Fibroblast of peridontal ligament (primary cell): ENCODE data around the gene MTMR12.
"Not testable (repeated sequence)": the region's sequence is repeated elsewhere in the genome, so short reads cannot be mapped to it uniquely, and the experiment has no call there.

Source experiments
- DNase-seq: peaks from one replicate; pipeline ENCODE4 v3.0.0-alpha.2; 2010; ENCODE audit errors: extremely low read depth

MTMR12 gene

DNA sequence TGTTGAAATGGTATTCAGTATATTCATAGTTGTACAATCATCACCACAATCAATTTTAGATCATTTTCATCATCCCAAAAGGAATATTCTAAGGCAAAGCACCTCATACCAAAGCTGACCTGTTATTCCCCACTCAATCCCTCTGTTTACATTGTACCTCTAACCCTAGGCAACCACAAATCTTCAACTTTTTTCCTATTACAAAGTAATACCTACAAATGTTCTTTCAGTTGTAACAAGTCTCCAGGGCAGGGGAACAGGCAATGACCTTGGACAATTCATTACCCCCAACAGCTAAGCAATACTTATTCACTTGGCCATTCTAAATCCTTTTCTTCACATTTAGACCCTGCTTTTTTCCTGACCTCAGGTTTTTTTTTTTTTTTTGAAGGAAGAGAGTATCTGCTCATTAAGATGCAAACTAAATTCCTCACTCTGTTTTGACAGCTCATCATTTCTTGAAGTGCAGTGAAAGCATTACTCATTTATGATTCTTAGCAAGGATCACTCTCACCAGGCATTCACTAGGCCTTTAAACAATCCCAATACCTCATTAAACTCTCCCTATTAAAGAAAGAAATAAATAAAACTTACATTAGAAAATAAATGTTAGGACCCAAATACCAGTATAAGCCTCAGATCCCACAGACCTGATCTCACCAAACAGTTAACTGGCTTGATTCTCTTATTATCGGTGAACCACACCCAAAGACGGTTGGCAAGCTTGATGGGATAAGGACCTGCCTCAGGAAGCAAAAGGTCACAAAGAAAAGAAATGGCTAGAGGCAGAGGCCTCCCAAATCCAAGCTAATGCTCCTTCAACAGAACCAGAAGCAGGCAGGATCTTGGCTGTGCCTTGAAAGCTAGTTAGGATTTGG lies 15.3 kb downstream of the MTMR12 start:
- DNase-seq, result no peak

DNA sequence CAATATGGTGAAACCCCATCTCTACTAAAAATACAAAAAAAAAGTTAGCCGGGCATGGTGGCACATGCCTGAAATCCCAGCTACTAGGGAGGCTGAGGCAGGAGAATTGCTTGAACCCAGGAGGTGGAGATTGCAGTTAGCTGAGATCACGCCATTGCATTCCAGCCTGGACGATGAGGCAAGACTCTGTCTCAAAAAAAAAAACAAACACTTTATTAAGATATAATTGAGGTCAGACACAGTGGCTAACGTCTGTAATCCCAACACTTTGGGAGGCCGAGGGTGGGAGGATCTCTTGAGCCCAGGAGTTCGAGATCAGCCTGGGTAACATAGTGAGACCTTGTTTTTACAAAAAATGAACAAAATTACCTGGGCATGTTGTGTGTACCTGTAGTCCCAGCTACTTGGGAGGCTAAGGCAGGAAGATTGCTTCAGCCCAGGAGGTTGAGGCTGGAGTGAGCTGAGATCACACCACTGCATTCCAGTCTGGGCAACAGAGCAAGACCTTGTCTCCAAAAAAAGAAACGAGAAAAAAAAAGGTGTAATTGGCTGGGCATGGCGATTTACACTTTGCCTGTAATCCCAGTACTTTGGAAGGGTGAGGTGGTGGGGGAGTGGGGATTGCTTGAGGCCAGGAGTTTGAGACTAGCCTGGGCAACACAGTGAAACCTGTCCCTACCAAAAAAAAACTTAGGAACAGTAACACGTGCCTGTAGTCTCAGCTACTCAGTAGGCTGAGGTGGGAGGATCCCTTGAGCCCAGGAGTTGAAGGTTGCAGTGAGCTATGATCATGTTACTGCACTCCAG lies 16.6 kb downstream of the MTMR12 start:
- DNase-seq, result not testable (repeated sequence)

DNA sequence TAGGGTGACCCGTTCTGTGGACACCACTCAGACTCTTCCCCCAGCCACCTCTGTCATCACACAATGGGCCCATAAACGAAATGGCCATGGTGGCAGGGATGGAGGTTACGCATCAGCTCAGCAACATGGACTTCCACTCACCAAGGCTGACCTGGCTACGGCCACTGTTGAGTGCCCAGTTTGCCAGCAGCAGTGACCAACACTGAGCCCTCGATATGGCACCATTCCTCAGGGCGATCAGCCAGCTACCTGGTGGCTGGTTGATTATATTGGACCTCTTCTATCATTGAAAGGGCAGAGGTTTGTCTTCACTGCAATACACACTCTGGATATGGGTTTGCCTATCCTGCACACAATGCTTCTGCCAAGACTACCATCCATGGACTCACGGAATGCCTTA lies 21.1 kb downstream of the MTMR12 start:
- DNase-seq, result no peak

DNA sequence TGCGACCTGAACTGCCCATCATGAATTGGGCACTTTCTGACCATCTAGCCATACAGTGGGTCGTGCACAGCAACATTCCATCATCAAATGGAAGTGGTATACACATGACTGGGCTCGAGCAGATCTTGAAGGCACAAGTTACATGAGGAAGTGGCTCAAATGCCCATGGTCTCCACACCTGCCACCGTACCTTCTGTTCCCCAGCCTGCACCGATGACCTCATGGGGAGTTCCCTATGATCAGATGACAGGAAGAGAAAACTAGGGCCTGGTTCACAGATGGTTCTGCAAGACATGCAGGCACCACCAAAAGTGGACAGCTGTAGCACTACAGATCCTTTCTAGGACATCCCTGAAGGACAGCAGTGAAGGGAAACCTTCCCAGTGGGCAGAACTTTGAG lies 21.8 kb downstream of the MTMR12 start:
- DNase-seq, result no peak

DNA sequence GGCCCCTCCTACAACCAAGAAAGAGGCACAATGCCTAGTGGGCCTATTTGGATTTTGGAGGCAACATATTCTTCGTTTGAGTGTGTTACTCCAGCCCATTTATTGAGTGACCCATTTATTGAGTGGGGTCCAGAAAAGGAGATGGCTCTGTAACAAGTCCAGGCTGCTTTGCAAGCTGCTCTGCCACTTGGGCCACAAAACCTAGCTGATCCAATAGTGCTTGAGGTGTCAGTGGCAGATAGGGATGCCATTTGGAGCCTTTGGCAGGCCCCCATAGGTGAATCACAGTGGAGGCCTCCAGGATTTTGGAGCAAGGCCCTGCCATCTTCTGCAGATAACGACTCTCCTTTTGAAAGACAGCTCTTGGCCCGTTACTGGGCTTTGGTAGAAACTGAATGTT lies 22.2 kb downstream of the MTMR12 start:
- not testable (repeated sequence) for DNase-seq

DNA sequence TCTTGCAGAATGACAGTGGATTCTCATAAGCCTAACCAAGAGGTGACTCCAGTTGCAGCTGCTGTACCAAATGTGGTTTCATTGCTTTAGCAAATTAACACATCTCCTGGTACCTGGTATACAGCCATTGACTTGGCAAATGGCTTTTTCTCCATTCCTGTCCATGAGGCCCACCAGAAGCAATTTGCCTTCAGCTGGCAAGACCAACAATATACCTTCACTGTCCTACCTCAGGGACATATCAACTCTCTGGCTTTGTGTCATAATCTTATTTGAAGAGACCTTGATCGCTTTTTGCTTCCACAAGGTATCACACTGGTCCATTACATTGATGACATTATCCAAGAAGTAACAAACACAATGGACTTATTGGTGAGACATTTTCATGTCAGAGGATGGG lies 22.8 kb downstream of the MTMR12 start:
- not testable (repeated sequence) for DNase-seq

DNA sequence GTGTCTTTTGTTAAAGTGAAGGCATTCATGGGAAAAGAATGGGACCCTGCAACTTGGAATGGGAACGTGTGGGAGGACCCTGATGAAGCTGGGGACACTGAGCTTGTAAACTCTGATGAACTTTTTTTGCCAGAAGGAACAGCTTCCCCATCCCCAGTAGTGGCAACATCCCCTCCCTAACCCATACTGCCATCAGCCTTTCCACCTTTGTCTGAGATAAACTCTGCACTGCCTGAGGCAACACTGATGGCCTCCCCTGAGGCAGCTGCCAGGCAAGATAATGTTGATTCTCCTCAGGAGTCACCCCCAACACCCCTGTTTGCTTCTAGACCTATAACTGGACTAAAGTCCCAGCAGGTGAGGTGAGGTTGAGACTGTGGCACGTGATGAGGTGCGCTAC lies 24.6 kb downstream of the MTMR12 start:
- DNase-seq, result not testable (repeated sequence)

DNA sequence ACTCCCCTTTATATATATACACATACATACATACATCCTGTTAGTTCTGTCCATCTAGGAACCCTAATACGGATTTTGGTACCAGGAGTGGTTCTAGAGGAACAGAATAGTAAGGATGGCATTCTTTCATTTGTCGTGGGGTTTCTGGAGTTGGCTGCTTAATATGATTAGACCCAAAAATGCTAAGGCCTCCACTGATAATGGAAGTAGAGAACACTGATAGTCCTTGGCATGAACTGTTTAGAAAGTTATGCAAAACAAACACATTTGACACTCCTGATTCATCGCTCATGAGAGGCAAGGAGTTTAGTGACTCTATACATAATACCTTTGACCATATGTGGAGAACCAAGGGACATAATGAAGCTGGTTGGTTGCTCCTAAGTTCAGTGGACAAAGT lies 25.2 kb downstream of the MTMR12 start:
- not testable (repeated sequence) for DNase-seq

DNA sequence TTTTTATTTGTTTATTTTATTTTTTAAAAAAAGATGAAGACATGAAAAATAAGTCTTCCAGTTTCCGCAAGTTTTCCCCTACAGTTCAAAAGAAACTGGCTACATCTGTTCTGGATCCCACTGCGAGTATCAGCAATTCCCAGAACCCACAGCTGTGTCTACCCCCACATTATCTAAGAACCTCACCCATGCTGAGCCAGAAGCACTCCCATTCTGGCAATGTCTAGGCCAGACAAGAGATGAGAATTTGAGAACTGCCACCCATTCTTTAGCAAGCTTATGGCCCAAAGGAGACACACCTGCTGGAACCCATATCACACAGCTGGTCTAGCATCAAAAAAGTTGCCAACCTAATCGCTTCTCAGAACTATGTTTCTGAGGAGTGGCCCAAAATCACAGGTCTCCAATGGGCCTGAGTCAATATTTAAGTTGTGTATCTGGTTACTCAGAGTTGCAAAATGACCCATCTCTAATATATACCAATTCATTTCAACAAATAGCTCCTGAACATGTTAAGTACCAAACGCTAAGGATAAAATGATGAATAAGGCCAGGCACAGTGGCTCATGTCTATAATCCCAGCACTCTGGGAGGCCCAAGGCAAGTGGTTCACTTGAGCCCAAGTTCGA lies 27.1 kb downstream of the MTMR12 start:
- DNase-seq, result no peak

DNA sequence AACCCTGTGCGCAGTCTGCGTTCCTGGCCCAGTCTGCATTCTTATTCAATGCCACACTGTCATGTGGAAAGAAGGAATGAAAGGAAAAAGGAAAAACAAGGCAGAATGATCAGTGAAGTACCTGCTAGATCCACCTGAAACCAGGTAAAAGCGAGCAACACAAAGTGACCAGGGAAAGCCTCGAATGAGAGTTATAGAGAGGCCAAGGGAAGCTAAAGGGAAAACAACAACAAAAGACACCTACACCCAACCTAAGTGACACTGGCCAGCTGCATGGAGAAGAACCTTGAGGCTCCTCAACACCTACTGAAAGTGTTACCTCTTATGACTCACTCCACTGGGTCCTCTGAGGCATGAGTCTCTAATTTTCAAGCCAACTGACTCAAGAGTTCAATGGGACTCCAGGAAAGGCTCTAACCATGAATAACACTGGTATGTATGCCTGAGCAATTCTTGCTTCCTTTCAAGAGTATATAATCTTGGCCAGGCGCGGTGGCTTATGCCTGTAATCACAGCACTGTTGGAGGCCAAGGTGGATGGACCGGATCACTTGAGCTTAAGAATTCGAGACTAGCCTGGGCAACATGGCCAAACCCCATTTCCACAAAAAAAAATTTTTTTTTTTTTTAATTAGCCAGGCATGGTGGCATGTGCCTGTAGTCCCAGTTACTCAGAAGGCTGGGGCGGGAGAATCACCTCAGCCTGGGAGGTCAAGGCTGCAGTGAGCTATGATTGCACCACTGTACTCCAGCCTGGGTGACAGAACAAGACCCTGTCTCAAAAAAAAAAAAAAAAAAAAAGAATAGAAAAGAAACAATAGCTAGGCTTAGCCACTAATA lies 29.0 kb downstream of the MTMR12 start:
- DNase-seq, result peak; percentile 27

DNA sequence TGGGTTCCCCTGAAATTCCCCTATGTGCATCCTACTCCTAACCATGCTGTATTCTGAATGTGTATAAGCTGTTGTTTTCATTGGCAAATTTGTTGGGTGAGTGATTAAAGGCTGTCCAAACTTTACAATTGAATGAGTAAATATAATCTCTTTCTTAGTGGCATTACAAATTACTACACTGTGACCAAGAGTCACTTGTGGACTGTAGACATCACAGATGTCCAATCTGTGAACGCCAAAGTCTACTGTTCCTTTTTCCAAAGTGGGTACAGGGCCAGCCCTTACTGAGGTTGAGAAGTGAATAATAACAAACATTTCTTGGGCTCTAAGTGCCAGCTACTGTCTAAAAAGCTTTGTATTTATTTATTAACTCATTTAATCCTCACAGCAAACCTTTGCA lies 29.7 kb downstream of the MTMR12 start:
- DNase-seq, result no peak

DNA sequence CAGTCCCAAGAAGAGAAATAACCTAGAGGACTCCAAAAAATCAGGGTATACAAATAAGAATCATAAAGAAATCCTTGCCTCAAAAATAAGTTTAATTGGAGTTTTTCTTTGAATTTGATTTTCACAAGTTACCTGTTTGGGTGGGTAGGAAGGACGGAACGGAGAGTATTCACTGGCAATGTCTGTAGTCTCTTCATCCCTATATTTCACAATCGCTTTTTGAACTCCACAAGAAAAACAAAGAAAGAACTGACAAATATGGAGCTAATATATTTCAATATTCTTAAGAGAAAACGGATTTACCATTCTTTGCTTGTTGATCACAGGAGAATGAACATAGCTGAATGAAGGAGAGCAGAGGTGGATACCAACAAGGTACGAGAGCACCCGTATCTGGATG lies 30.1 kb downstream of the MTMR12 start:
- no peak for DNase-seq

DNA sequence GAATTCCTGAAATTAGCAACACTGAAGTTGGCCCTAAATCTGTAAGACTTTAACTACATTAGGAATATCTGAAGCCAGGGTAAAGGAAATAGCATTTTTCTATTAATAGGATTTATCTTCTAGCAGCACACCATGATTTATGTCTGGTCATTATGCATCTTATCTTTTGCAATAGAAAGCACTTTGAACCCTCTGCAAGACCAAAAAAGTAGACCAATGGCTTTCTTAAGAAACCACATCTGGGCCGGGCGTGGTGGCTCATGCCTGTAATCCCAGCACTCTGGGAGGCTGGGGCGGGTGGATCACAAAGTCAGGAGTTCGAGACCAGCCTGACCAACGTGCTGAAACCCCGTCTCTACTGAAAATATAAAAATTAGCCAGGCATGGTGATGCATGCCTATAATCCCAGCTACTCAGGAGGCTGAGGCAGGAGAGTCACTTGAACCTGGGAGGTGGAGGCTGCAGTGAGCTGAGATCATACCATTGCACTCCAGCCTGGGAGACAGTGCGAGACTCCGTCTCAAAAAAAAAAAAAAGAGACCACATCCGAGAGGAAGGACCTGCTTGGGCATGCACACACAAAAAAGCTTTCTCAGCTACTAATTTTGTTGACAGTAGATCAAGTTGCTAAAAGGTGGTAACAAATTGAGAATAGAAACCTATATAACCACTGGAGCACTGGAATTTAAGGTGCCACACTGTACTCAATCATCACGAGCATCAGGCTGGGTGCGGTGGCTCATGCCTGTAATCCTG lies 31.2 kb downstream of the MTMR12 start:
- DNase-seq, result not testable (repeated sequence)

DNA sequence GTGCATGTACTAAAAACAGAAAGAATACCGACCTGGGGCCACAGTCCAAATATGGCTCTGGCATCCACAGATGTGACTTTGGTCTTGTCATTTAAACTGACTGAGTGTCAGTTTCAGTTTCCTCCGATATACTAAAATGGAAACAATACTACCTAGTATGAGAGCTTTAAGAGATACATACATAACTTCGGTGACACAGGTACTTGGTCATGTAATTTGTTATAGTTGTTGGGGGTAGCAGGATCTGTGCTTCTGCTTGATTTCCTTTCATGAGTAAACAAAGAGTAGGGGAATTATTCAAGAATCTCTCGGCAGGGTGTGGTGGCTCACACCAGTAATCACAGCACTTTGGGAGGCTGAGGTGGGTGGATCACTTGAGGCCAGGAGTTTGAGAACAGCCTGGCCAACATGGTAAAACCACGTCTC lies 32.1 kb downstream of the MTMR12 start:
- DNase-seq, result no peak

DNA sequence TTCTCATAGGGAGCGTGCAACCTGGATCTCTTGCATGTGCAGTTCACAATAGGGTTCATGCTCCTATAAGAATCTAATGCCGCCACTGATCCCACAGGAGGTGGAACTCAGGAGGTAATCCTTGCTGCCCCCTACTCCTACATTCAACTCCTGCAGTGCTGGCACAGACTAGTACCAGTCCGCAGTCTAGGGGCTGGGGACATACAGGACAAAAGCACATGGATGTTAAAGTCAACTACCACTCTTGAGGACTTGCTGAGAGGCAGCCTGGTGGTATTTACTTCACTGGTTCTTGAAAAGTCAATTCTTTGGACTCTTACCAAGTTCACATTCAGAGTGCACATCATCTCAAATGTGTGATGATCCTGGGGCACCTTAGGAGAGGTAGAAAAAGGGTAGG lies 33.0 kb downstream of the MTMR12 start:
- DNase-seq, result no peak

DNA sequence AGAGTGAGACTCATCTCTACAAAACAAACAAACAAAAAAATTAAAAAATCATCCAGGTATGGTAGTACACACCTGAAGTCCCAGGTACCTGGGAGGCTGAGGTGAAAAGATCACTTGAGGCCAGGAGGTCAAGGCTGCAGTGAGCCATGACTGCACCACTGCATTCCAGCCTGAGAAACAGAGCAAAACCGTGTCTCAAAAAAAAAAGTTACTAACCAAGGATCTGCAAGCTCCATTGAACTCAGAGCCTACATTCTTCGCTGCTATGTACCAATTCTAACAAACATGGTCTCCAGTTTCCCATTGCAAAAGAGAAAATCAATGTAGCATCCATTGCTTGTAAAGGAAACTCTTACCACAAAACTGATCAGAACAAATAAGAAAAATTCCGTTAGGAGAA lies 33.5 kb downstream of the MTMR12 start:
- DNase-seq, result no peak

DNA sequence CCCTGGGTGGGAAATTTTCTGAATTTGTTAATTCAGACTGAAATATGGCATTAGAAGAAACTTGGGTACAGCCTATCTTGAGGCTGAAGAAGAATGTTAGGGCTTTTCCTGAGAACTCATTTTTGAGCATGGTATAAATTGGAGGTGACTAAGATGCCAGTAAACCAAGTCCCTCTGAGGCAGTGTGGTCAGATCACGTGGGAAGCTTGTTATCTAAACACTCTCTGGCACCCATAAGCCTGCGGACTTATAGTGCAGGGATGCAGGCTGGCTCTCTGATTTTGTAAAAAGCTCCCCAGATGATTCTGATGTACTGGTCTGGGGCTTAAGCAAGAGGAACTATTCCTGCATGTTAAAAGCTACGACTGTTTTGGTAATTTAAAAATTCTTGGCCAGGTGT lies 34.3 kb downstream of the MTMR12 start:
- DNase-seq, result peak; percentile 94

DNA sequence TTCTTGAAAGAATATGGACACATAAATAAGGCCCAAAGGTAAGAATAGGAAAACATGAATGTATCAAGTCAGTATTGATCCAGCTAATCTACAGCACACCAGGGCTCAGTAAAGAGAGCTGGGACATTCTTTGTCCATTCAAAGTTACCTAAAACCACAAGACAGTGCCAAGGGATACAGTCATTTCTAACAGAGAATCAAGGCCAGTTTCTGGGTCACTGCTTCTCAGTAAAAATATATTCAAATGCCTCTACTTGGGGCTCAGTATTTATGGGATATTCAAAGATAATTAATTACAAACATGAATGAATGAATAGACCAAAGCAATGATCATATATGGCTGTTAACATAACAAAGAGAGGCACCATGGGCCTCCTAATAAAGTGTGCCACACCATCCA lies 34.9 kb downstream of the MTMR12 start:
- DNase-seq, result no peak

DNA sequence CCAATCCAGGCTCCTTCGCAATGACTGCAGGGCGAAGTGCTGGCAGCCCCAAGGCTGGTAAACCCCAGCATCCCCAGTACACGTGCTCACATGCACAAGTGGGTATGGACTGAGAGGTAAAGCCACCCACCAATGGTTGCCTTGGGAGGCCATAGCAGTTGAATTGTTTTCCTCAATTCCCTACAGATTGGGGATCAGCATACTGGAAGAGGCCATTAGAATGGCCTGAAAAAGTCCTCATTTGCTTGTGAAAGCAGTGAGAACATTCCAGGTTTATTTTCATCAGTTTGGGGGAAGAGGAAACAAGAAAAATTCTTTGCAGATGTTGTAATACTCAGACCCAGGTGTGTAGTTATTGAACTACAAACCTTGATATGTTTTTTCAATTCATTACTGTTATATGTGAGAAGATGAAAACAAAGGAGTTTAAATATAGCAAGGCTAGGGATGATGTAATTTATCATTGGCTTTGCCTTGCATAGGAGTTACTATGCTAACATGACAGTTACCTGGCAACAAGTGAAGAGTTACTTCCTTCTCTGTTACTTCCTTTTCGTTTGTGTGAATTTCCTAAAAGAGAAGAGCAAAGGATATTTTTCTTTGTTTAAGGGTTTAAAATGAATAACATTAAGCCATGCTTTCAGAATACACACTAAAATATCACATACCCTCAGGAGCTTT lies 36.4 kb downstream of the MTMR12 start:
- DNase-seq, result peak; percentile 43

DNA sequence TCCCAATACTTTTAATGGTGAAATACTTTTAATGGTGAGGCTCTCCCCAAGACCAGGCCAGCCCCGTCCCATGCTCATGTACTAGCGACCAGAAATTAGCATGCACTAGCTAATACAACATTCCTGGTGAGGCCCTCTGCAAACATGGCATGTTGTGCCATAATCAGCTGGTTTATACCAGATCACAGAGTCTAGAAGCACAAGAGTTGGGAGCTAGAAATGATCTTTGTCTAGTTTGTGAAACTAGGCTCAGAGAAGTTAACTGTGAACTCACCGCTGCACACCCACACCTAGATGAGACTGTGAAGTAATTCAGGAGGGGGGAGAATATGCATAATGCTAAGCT lies 37.4 kb downstream of the MTMR12 start:
- no peak for DNase-seq
